GM12801 (cell line): Measurements from ENCODE around the gene S100A8.

Experiments
- TF ChIP-seq, protein P1 (sequence below): IDR thresholded peaks from one replicate; pipeline ENCODE4 v1.5.1; 2011; ENCODE audit warnings: control low read depth; ENCODE audit not compliant: insufficient read length; ENCODE audit errors: extremely low read depth

S100A8 gene

DNA sequence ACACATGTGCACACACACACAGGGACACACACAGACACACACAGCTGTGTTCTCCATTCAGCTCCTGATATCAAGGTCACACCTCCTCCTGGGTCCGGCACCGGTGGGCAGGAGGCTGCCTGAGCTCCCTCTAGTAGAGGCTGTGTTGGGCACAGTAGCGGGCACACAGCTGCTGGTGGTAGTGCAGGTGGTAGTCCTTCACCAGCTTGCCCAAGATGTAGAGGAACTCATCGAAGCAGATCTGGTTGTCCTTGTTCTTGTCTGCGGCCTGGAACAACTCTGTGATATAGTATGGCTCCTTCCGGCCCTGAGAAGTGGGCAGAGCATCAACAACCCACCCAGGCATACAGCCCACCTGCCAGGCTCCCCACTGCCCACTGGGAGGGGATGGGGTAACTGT lies 5.6 kb upstream of the S100A8 start:
- TF ChIP-seq, protein P1, sequence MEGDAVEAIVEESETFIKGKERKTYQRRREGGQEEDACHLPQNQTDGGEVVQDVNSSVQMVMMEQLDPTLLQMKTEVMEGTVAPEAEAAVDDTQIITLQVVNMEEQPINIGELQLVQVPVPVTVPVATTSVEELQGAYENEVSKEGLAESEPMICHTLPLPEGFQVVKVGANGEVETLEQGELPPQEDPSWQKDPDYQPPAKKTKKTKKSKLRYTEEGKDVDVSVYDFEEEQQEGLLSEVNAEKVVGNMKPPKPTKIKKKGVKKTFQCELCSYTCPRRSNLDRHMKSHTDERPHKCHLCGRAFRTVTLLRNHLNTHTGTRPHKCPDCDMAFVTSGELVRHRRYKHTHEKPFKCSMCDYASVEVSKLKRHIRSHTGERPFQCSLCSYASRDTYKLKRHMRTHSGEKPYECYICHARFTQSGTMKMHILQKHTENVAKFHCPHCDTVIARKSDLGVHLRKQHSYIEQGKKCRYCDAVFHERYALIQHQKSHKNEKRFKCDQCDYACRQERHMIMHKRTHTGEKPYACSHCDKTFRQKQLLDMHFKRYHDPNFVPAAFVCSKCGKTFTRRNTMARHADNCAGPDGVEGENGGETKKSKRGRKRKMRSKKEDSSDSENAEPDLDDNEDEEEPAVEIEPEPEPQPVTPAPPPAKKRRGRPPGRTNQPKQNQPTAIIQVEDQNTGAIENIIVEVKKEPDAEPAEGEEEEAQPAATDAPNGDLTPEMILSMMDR, result no peak

DNA sequence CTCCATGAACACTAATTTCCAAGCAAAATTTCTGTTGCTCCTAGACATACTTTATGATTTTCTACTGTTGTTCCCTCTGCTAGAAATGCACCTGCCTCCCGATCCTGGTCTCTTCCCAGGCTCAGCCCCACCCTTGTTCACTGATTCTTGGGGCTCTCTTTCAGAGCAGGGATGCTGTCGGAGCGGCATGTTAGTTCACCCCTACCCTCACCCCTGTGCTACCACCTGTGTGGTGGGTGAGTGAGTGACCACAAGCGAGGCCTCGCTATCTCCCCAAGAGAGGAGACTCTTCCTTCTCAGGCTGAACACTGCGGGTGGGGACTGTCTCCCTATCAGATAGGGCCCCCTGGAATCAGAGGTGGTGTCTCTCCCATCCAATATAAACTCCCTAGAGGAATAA lies 4.9 kb upstream of the S100A8 start:
- TF ChIP-seq, protein P1, result no peak

DNA sequence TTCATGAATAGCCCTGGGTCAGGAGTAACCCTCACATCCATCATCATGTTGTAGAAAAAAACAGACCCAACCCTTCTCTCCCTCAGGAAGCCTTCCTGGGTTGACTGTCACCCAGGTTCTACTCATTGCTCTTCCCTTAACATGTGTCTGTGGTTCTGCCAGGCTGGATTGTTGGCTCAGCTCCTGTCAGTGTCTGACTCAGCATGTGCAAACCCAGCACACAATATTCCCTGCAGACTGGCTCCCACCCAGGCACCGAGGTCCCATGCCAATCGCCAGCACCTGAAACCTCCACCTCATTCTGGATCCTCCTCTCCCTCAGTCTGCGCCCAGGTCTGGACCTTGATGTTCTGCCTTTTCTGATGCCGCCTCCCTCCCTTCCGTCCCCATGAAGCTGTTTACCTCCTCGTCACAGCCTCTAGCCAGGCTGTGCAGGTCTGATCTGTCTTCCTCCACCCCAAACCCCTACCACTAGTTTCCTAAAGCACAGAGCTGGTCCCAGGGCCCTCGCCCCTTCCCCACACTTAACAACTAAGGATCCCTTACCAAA lies 4.3 kb upstream of the S100A8 start:
- TF ChIP-seq, protein P1, result no peak

DNA sequence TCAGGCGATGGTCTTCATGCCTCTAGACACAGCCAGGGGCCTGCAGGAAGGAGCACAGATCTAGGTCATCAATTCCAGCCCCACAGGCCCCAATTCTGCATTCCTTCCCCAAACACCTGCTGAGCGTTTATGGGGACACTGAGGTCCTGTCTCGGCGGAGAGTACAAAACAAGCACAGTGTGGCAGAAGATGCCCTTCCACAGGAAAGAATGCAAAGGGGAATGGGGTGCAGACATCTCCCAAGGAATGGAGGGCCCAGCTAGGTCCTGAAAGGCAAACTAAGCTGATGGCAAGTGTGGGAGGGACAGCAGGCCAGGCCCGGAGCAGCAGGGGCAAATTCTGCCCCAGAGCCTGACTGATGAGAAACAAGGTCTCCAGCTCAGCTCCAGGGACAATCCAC lies 3.5 kb upstream of the S100A8 start:
- TF ChIP-seq, protein P1, result no peak

DNA sequence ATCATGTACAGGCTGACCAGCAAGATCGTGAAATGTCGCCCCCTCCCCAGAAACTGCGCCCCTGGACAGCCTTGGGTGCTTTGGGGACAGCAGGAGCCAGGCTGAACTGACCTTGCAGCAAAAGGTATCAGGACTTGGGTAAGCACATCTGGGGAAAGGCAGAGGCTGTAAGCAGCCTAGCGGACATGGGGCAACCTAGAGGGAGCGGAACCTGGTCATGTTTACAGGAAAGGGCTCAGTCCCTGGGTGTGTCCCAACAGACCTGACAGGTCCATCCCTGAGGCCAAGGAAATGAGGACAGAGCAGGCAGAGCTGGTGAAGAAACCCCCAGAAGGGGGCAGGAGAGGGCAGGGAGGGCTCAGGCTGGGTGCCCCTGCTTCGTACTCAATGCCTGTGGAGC lies 3.1 kb upstream of the S100A8 start:
- TF ChIP-seq, protein P1, result no peak

DNA sequence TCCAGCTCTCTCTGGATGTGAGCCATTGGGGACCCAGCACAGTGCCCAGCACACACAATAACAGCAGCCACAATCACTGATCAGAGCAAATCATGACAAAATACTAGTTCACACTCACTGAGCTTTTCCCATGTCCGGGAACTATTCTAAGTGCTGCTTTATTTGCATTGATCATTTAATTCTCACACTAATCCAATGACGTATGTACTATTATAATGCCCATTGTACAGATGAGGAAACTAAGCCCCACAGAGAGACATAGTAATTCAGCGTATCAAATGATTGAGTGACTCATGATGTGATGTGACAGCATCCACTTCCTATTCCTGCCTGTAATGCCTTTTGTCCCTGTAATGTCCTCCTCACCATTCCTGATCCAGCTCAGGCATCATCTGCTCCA lies 1.9 kb upstream of the S100A8 start:
- TF ChIP-seq, protein P1, result no peak

DNA sequence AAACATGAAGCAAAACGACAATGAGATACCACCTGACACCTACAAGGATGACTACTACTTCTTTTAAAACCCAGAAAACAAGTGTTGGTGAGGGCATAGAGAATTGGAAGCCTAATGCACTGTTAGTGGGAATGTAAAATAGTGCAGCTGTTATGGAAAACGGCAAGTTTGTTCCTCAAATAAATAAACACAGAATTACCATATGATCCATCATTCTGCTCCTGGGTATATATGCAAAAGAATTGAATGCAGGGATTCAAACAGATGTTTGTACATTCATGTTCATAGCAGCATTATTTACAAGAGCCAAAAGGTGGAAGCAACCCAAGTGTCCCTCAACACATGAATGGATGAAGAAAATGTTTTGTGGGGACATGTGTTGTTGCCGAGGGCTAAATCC lies 1.4 kb upstream of the S100A8 start:
- TF ChIP-seq, protein P1, result no peak
